Measurements from ENCODE around the gene ENPP6.
"Not testable (repeated sequence)": the region's sequence is repeated elsewhere in the genome, so short reads cannot be mapped to it uniquely, and the experiment has no call there.

The ENPP6 gene

GRCh38 chr4:184051262-184051661 lies 166.4 kb downstream of the ENPP6 start:
- DNase-seq: not testable (repeated sequence)

GRCh38 chr4:184046148-184046547 lies 171.5 kb downstream of the ENPP6 start:
- DNase-seq: no peak

- no peak for DNase-seq
Measured at GRCh38 chr4:184041156-184041555, 176.5 kb downstream of the ENPP6 start.

DNA sequence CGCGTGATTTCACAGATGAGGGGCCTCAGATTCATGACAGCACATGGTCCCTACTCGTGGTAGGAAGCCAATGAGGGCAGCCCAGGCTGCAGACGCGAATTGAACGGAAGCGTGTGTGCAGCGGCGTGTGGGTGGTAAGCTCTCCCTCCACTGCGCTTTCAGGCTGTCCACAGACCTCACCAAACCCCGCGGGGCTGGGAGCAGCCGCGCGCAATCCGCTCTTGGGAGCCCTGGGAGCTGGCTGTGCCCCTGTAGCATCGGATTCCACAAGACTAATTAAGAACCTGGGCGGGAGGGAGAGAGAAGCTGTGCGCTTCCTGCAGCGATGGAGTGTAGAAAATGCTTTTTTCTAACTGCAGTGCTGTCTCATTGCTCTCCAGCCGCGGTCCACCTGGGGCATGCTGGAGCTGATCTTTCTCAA lies 177.7 kb downstream of the ENPP6 start:
- DNase-seq: no peak

Data from NK-92 treated with Interleukin-12 subunit alpha and Interleukin-12 subunit beta, amount 100 ng/mL, for 24 hours (cell line).